Activated naive CD8-positive, alpha-beta T cell treated with anti-CD3 and anti-CD28 coated beads, Interleukin-2, amount 50 U/mL, for 16 hours (primary cell): ENCODE data around the gene TTLL5.
A peak's percentile ranks its signal among the peaks of the same experiment; 100 is the strongest.
"Not testable (repeated sequence)": the region's sequence is repeated elsewhere in the genome, so short reads cannot be mapped to it uniquely, and the experiment has no call there.

Source experiments
- DNase-seq: peaks from one replicate; pipeline ENCODE4 v3.0.0-alpha.2; 2020; ENCODE audit warnings: low read depth, low spot score

The TTLL5 gene

GRCh38 chr14:75648066-75648838 is 12.8 kb upstream of the TTLL5 start:
- DNase-seq = no peak

- DNase-seq = no peak
These were observed 11.7 kb upstream of the TTLL5 start for GRCh38 chr14:75649337-75649736.

- DNase-seq = no peak
These were observed 11.3 kb upstream of the TTLL5 start for GRCh38 chr14:75649773-75650172.

- no peak for DNase-seq
These were observed 10.6 kb upstream of the TTLL5 start for GRCh38 chr14:75650253-75651058.

GRCh38 chr14:75653563-75653962 is 7.5 kb upstream of the TTLL5 start:
- no peak for DNase-seq

GRCh38 chr14:75654127-75654732 is 6.8 kb upstream of the TTLL5 start:
- peak; percentile 64 for DNase-seq

GRCh38 chr14:75655235-75655634 is 5.8 kb upstream of the TTLL5 start:
- no peak for DNase-seq

GRCh38 chr14:75657331-75657730 is 3.7 kb upstream of the TTLL5 start:
- no peak for DNase-seq

- no peak for DNase-seq
These were observed 2.1 kb upstream of the TTLL5 start for GRCh38 chr14:75658957-75659356.

- DNase-seq = no peak
These were observed 812 bp upstream of the TTLL5 start for GRCh38 chr14:75660238-75660629.

- no peak for DNase-seq
These were observed 411 bp downstream of the TTLL5 start for GRCh38 chr14:75661499-75661814.

GRCh38 chr14:75662966-75663365 is 1.9 kb downstream of the TTLL5 start:
- DNase-seq = no peak

- no peak for DNase-seq
These were observed 6.2 kb downstream of the TTLL5 start for GRCh38 chr14:75667099-75667765.

GRCh38 chr14:75672605-75673192 is 11.7 kb downstream of the TTLL5 start:
- DNase-seq = no peak

GRCh38 chr14:75673345-75674035 is 12.4 kb downstream of the TTLL5 start:
- DNase-seq = no peak

- no peak for DNase-seq
These were observed 14.4 kb downstream of the TTLL5 start for GRCh38 chr14:75675265-75675960.

GRCh38 chr14:75685910-75686309 is 24.9 kb downstream of the TTLL5 start:
- DNase-seq = no peak

- DNase-seq = no peak
These were observed 28.0 kb downstream of the TTLL5 start for GRCh38 chr14:75689012-75689411.

GRCh38 chr14:75690010-75690409 is 29.0 kb downstream of the TTLL5 start:
- DNase-seq = no peak

- not testable (repeated sequence) for DNase-seq
These were observed 34.0 kb downstream of the TTLL5 start for GRCh38 chr14:75695025-75695424.

- DNase-seq = no peak
These were observed 36.3 kb downstream of the TTLL5 start for GRCh38 chr14:75697386-75697785.
